Lower lobe of right lung (tissue), 2 donors: ENCODE results near the gene CDCA7. TPM values are rescaled to one million over a fixed set of nuclear protein-coding genes. Genes with fewer than 3 reads are reported as not detected.
"Not testable (repeated sequence)": the region's sequence is repeated elsewhere in the genome, so short reads cannot be mapped to it uniquely, and the experiment has no call there.

ENCODE experiments used
- ATAC-seq, 2 donors: fragments of 200-7000 bp; cut with Tn5 transposase; one replicate each; pipeline ENCODE4 v1.9.1; 2020 to 2022; ENCODE audit warnings: mild to moderate bottlenecking in 2 of 2, moderate library complexity in 2 of 2
- DNase-seq: peaks from one replicate; pipeline ENCODE4 v3.0.0-alpha.2; 2020
- H3K27ac ChIP-seq: fragments of 200-600 bp; one replicate; pipeline ENCODE4 v1.8.0; 2022
- H3K27me3 ChIP-seq: fragments of 200-600 bp; one replicate; pipeline ENCODE4 v1.8.0; 2022; ENCODE audit warnings: low read depth
- H3K36me3 ChIP-seq: fragments of 200-600 bp; one replicate; pipeline ENCODE4 v1.8.0; 2022; ENCODE audit warnings: mild to moderate bottlenecking
- H3K4me1 ChIP-seq: fragments of 200-600 bp; one replicate; pipeline ENCODE4 v1.8.0; 2022
- H3K4me3 ChIP-seq: fragments of 200-600 bp; one replicate; pipeline ENCODE4 v1.8.0; 2022; ENCODE audit warnings: mild to moderate bottlenecking
- H3K9me3 ChIP-seq: fragments of 200-600 bp; one replicate; pipeline ENCODE4 v1.8.0; 2022
- CTCF ChIP-seq: fragments of 200-600 bp; IDR thresholded peaks from one replicate; pipeline ENCODE4 v1.8.0; 2022; ENCODE audit warnings: antibody characterized with exemption, mild to moderate bottlenecking
- intact Hi-C: fragments of 100-400 bp; cut with DNase I; formaldehyde crosslinking; loops from one replicate; pipeline ENCODE4 v1.11.0; 2022
- total RNA-seq: library from RNA; stranded (reverse); fragmentation: NEBNext Ultra II Directional; extraction: Animal tissue kit (Norgen Biotek cat#: 25700); gene quantifications from one replicate; pipeline ENCODE4 v1.2.1, GENCODE V29; 2021
- donor health status: DM: no; HTN: yes; CAD: no; lungs with severe emphysema.

The CDCA7 gene
- total RNA-seq, 1 donor from 2014 or later = 0.89 TPM

- Histone ChIP-seq H3K4me3 (no peak overlapping the region), H3K4me1 (no peaks in the 10 kb centered on the region), H3K9me3 (peaks cover 24% of the 10 kb centered on the region), H3K27ac (no peak overlapping the region), H3K27me3 (no peaks in the 10 kb centered on the region), H3K36me3 (no peaks in the 10 kb centered on the region)
- ATAC-seq (no peak), DNase-seq (no peak)
- no peak for TF ChIP-seq CTCF
- intact Hi-C loops = no loop called here
Measured at GRCh38 chr2:173326806-173327205, 27.9 kb upstream of the CDCA7 start.

- no peaks in the 10 kb centered on the region for H3K36me3 ChIP-seq
- H3K9me3 ChIP-seq = peaks cover 30% of the 10 kb centered on the region
- H3K4me1 ChIP-seq = no peaks in the 10 kb centered on the region
- DNase-seq (no peak), ATAC-seq (no peak)
- intact Hi-C loops = no loop called here
- TF ChIP-seq CTCF = no peak
- no peak overlapping the region for H3K4me3 ChIP-seq
- H3K27ac ChIP-seq = no peak overlapping the region
- no peaks in the 10 kb centered on the region for H3K27me3 ChIP-seq
Measured at GRCh38 chr2:173327421-173327820, 27.3 kb upstream of the CDCA7 start.

- H3K27me3 ChIP-seq, intact Hi-C loops, H3K4me3 ChIP-seq, DNase-seq, H3K4me1 ChIP-seq, H3K27ac ChIP-seq, ATAC-seq, H3K36me3 ChIP-seq: not testable (repeated sequence)
- H3K9me3 ChIP-seq = peaks cover 29% of the 10 kb centered on the region
Measured at GRCh38 chr2:173333003-173333402, 21.7 kb upstream of the CDCA7 start.

- Histone ChIP-seq H3K4me1 (no peaks in the 10 kb centered on the region), H3K27ac (no peak overlapping the region), H3K9me3 (no peaks in the 10 kb centered on the region), H3K36me3 (no peaks in the 10 kb centered on the region), H3K27me3 (no peaks in the 10 kb centered on the region), H3K4me3 (no peak overlapping the region)
- no peak for ATAC-seq
- intact Hi-C loops = no loop called here
- no peak for TF ChIP-seq CTCF
- DNase-seq = no peak
Measured at GRCh38 chr2:173339807-173340206, 14.9 kb upstream of the CDCA7 start.

- no peak for TF ChIP-seq CTCF
Measured at GRCh38 chr2:173343921-173344320, 10.8 kb upstream of the CDCA7 start.

GRCh38 chr2:173346035-173346434, 8.6 kb upstream of the CDCA7 start:
- Histone ChIP-seq H3K9me3 (peaks cover 9% of the 10 kb centered on the region), H3K27me3 (no peaks in the 10 kb centered on the region), H3K27ac (no peak overlapping the region), H3K4me3 (no peak overlapping the region), H3K4me1 (no peaks in the 10 kb centered on the region), H3K36me3 (no peaks in the 10 kb centered on the region)
- DNase-seq = no peak
- ATAC-seq = no peak
- no peak for TF ChIP-seq CTCF
- intact Hi-C loops = no loop called here

More at GRCh38 chr2:173343921-173344320, 10.8 kb upstream of the CDCA7 start:
- intact Hi-C loops = no loop called here
- H3K4me3 ChIP-seq = no peak overlapping the region
- peaks cover 9% of the 10 kb centered on the region for H3K9me3 ChIP-seq
- H3K4me1 ChIP-seq = no peaks in the 10 kb centered on the region
- no peaks in the 10 kb centered on the region for H3K36me3 ChIP-seq
- no peaks in the 10 kb centered on the region for H3K27me3 ChIP-seq
- no peak overlapping the region for H3K27ac ChIP-seq
- ATAC-seq (no peak), DNase-seq (no peak)
